Chondrocyte (in vitro differentiated cells): ENCODE results near the gene IGSF6. TPM values are rescaled to one million over a fixed set of nuclear protein-coding genes. Genes with fewer than 3 reads are reported as not detected.
"Not testable (repeated sequence)": the region's sequence is repeated elsewhere in the genome, so short reads cannot be mapped to it uniquely, and the experiment has no call there.

ENCODE experiments used
- DNase-seq: peaks from one replicate; pipeline ENCODE4 v3.0.0; 2021; ENCODE audit warnings: mixed read lengths, low spot score
- H3K27ac Mint-ChIP-seq: one replicate; pipeline ENCODE4 v1.8.0; 2021; ENCODE audit warnings: mild to moderate bottlenecking, moderate library complexity, mixed read lengths; ENCODE audit not compliant: unreplicated experiment
- H3K27me3 Mint-ChIP-seq: 2 replicates; pipeline ENCODE4 v1.8.0; 2021; ENCODE audit warnings: low read depth, mixed read lengths
- H3K36me3 Mint-ChIP-seq: 2 replicates; pipeline ENCODE4 v1.8.0; 2021; ENCODE audit warnings: low read depth, mixed read lengths
- H3K4me1 Mint-ChIP-seq: 2 replicates; pipeline ENCODE4 v1.8.0; 2021; ENCODE audit warnings: low read depth, mild to moderate bottlenecking, mixed read lengths
- H3K4me3 Mint-ChIP-seq: one replicate; pipeline ENCODE4 v1.8.0; 2021; ENCODE audit warnings: mild to moderate bottlenecking, moderate library complexity, mixed read lengths; ENCODE audit not compliant: unreplicated experiment
- H3K9me3 Mint-ChIP-seq: 2 replicates; pipeline ENCODE4 v1.8.0; 2021; ENCODE audit warnings: low read depth, mixed read lengths
- CTCF ChIP-seq: fragments of 200-600 bp; sonication (generic); IDR thresholded peaks from 2 replicates; pipeline ENCODE4 v1.5.0; 2021; ENCODE audit warnings: antibody characterized with exemption, mild to moderate bottlenecking, moderate library complexity
- total RNA-seq: library from RNA; stranded (reverse); gene quantifications from 3 replicates; pipeline ENCODE4 v1.2.1, GENCODE V29; 2021

IGSF6 gene
- total RNA-seq, 1 donor from 2014 or later: not detected

DNA sequence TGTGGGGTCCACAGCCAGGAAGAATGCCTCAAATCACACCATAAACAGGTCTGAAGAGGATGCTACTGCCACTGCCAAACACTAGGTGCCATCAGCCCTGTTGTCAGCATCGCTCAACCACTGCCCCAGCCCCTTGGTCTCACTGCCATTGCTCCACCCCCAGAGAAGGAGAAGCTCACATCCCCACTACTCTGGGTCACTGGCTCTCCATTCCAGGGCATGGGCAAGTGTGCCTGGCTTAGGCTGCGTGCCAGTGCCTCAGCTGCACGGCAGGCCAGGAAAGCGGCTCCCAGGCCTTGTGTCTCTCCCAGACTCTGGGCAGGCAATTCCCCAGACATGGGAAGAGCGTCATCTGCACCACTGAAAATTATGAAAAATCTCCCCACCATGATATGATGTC is 1.2 kb upstream of the IGSF6 start:
- H3K27me3 Mint-ChIP-seq: no peaks in the 10 kb centered on the region
- H3K27ac Mint-ChIP-seq: no peak overlapping the region
- no peaks in the 10 kb centered on the region for H3K9me3 Mint-ChIP-seq
- no peak for TF ChIP-seq CTCF
- H3K4me3 Mint-ChIP-seq: no peak overlapping the region
- peaks cover 6% of the 10 kb centered on the region for H3K36me3 Mint-ChIP-seq
- no peak for DNase-seq
- peaks cover 10% of the 10 kb centered on the region for H3K4me1 Mint-ChIP-seq

DNA sequence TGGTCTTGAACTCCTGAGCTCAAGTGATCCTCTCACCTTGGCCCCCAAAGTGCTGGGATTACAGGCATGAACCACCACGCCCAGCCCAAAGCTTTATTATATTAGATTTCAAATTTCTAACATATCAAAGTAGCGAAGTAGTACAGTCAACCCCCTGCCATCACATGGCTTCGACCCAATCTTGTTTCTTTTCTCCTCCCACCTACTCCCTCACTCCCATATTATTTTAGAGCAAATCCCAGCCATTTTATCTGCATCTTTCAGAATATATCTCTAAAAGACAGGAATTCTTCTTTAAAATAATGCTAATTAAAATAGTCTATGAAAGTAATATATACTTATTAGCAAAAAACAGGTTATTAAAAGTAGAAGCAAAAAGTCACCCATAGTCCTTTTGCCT is 893 bp downstream of the IGSF6 start:
- Mint-ChIP-seq H3K27ac (no peak overlapping the region), H3K4me1 (peaks cover 3% of the 10 kb centered on the region), H3K36me3 (peaks cover 4% of the 10 kb centered on the region), H3K9me3 (no peaks in the 10 kb centered on the region), H3K27me3 (no peaks in the 10 kb centered on the region), H3K4me3 (no peak overlapping the region)
- TF ChIP-seq CTCF: no peak
- DNase-seq: no peak

GRCh38 chr16:21650521-21650920 is 1.9 kb downstream of the IGSF6 start:
- no peak overlapping the region for H3K27ac Mint-ChIP-seq
- no peak for DNase-seq
- no peak overlapping the region for H3K4me3 Mint-ChIP-seq
- H3K9me3 Mint-ChIP-seq: no peaks in the 10 kb centered on the region
- no peak for TF ChIP-seq CTCF
- no peaks in the 10 kb centered on the region for H3K27me3 Mint-ChIP-seq
- peaks cover 9% of the 10 kb centered on the region for H3K4me1 Mint-ChIP-seq
- H3K36me3 Mint-ChIP-seq: peaks cover 4% of the 10 kb centered on the region

- not testable (repeated sequence) for H3K27ac Mint-ChIP-seq, H3K36me3 Mint-ChIP-seq, H3K4me3 Mint-ChIP-seq, DNase-seq, H3K27me3 Mint-ChIP-seq, H3K9me3 Mint-ChIP-seq
- H3K4me1 Mint-ChIP-seq: peaks cover 11% of the 10 kb centered on the region
Observed at GRCh38 chr16:21649826-21650406, 2.5 kb downstream of the IGSF6 start.

DNA sequence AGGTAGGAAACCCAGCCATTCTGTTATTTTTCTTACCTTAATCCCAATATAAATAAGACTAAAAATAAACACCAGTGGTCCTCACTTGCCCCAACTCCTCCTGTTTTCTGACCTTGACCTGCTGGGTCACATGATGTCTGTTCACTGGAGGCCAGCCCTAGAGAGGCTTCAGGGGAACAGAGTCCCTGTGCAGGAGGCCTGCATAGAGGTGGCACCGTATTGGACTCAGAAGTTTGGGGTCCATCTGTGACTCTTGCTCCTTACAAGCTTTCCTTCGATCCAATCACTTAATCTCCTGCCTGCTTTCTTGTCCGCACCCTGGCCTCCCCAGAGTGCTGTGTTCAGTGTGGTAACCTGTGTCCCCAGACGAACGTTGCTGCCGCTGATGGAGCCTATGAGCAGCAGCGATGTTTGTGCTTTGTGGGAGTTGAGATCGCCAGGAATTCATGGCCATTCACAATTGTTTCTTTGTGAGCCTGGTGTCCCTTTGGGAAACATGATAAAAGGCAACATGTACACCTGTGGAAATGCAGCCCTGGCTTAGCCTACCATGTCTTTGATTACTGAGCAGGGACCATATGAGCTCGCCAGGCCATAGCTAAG is 4.7 kb downstream of the IGSF6 start:
- no peak for TF ChIP-seq CTCF
- H3K9me3 Mint-ChIP-seq: no peaks in the 10 kb centered on the region
- H3K27ac Mint-ChIP-seq: no peak overlapping the region
- no peak overlapping the region for H3K4me3 Mint-ChIP-seq
- no peak for DNase-seq
- H3K36me3 Mint-ChIP-seq: no peaks in the 10 kb centered on the region
- no peaks in the 10 kb centered on the region for H3K27me3 Mint-ChIP-seq
- peaks cover 11% of the 10 kb centered on the region for H3K4me1 Mint-ChIP-seq
